Mesendoderm (in vitro differentiated cells): ENCODE measurements around the gene ACOT7.
A peak's percentile ranks its signal among the peaks of the same experiment; 100 is the strongest.

Source experiments
- DNase-seq: peaks from one replicate; pipeline ENCODE4 v3.0.0; 2013
- H2AK5ac ChIP-seq: 2 replicates; pipeline ENCODE4 v1.6.1; 2013; ENCODE audit warnings: low read length, inconsistent platforms
- H2BK120ac ChIP-seq: 2 replicates; pipeline ENCODE4 v1.6.1; 2013; ENCODE audit warnings: low read depth, mild to moderate bottlenecking, low read length, moderate library complexity, mixed read lengths
- H2BK15ac ChIP-seq: replicated peaks from 2 replicates; pipeline ENCODE4 v1.6.1; 2013; ENCODE audit warnings: low read depth, mild to moderate bottlenecking, moderate library complexity
- H2BK5ac ChIP-seq: 2 replicates; pipeline ENCODE4 v1.6.1; 2013; ENCODE audit warnings: low read length, inconsistent platforms
- H3K18ac ChIP-seq: 2 replicates; pipeline ENCODE4 v1.6.1; 2013; ENCODE audit warnings: mild to moderate bottlenecking, low read length, mixed read lengths
- H3K23ac ChIP-seq: one replicate; pipeline ENCODE4 v1.6.1; 2013; ENCODE audit warnings: low read length
- H3K27ac ChIP-seq: 2 replicates; pipeline ENCODE4 v1.5.1; 2013; ENCODE audit warnings: low read depth, mild to moderate bottlenecking, inconsistent platforms, low read length, moderate library complexity
- H3K27me3 ChIP-seq: 2 replicates; pipeline ENCODE4 v1.6.1; 2013; ENCODE audit warnings: low read length, control low read depth, mild to moderate bottlenecking, inconsistent platforms; ENCODE audit not compliant: insufficient read depth, poor library complexity
- H3K36me3 ChIP-seq: 2 replicates; pipeline ENCODE4 v1.6.1; 2013; ENCODE audit warnings: low read length, inconsistent platforms; ENCODE audit not compliant: control insufficient read depth, insufficient read depth
- H3K4ac ChIP-seq: one replicate; pipeline ENCODE4 v1.6.1; 2013; ENCODE audit warnings: low read depth, mild to moderate bottlenecking, low read length, moderate library complexity
- H3K4me1 ChIP-seq: 2 replicates; pipeline ENCODE4 v1.6.1; 2013; ENCODE audit warnings: low read depth, low read length, inconsistent platforms; ENCODE audit not compliant: control insufficient read depth
- H3K4me2 ChIP-seq: 2 replicates; pipeline ENCODE4 v1.6.1; 2013; ENCODE audit warnings: low read length
- H3K4me3 ChIP-seq: 2 replicates; pipeline ENCODE4 v1.5.1; 2013; ENCODE audit warnings: mild to moderate bottlenecking, low read length
- H3K56ac ChIP-seq: one replicate; pipeline ENCODE4 v1.6.1; 2013; ENCODE audit warnings: low read length
- H3K79me1 ChIP-seq: 2 replicates; pipeline ENCODE4 v1.6.1; 2013; ENCODE audit warnings: low read length, inconsistent platforms
- H3K79me2 ChIP-seq: 2 replicates; pipeline ENCODE4 v1.6.1; 2013; ENCODE audit warnings: mild to moderate bottlenecking, low read length; ENCODE audit not compliant: control insufficient read depth, insufficient read depth
- H3K9ac ChIP-seq: 2 replicates; pipeline ENCODE4 v1.6.1; 2013; ENCODE audit warnings: low read length, inconsistent platforms
- H4K5ac ChIP-seq: one replicate; pipeline ENCODE4 v1.6.1; 2013; ENCODE audit warnings: low read length
- H4K8ac ChIP-seq: one replicate; pipeline ENCODE4 v1.6.1; 2013; ENCODE audit warnings: low read depth, mild to moderate bottlenecking, control low read depth, low read length, moderate library complexity
- WGBS: extraction: QIAGEN DNeasy Blood & Tissue Kit; methylation state at CpG from one replicate; pipeline ENCODE4 v1.1.7; 2013; ENCODE audit warnings: low lambda C conversion rate, missing lambda C conversion rate; ENCODE audit not compliant: insufficient coverage; ENCODE audit errors: extremely low coverage; 5-methylcytosine and 5-hydroxymethylcytosine counted together

The ACOT7 gene

GRCh38 chr1:6251233-6251632, 142.3 kb downstream of the ACOT7 start:
- no peak overlapping the region for H3K56ac ChIP-seq
- no peak overlapping the region for H2BK5ac ChIP-seq
- H3K36me3 ChIP-seq: no peaks in the 10 kb centered on the region
- no peak overlapping the region for H4K5ac ChIP-seq
- peaks cover 25% of the 10 kb centered on the region for H3K27me3 ChIP-seq
- no peak overlapping the region for H2AK5ac ChIP-seq
- H3K79me2 ChIP-seq: no peaks in the 10 kb centered on the region
- H3K4me1 ChIP-seq: no peaks in the 10 kb centered on the region
- no peak overlapping the region for H3K18ac ChIP-seq
- no peak for DNase-seq
- no CpG with 5 or more reads among the region's 19 CpGs for WGBS
- no peaks in the 10 kb centered on the region for H3K79me1 ChIP-seq
- no peak overlapping the region for H4K8ac ChIP-seq
- no peak overlapping the region for H2BK15ac ChIP-seq
- H3K23ac ChIP-seq: no peak overlapping the region
- H3K4me2 ChIP-seq: no peak overlapping the region
- no peak overlapping the region for H3K9ac ChIP-seq
- no peak overlapping the region for H3K27ac ChIP-seq
- no peak overlapping the region for H3K4me3 ChIP-seq
- no peak overlapping the region for H3K4ac ChIP-seq
- H2BK120ac ChIP-seq: no peak overlapping the region

- no peak overlapping the region for H2BK15ac ChIP-seq
- H3K56ac ChIP-seq: peak overlapping the region; percentile 7
- H3K18ac ChIP-seq: no peak overlapping the region
- no peak overlapping the region for H2BK5ac ChIP-seq
- H2BK120ac ChIP-seq: no peak overlapping the region
- H3K4ac ChIP-seq: no peak overlapping the region
- no CpG with 5 or more reads among the region's 71 CpGs for WGBS
- no peak overlapping the region for H4K5ac ChIP-seq
- no peaks in the 10 kb centered on the region for H3K79me2 ChIP-seq
- DNase-seq: no peak
- H2AK5ac ChIP-seq: no peak overlapping the region
- H3K36me3 ChIP-seq: no peaks in the 10 kb centered on the region
- no peak overlapping the region for H4K8ac ChIP-seq
- H3K79me1 ChIP-seq: no peaks in the 10 kb centered on the region
- peak overlapping the region; percentile 98 for H3K23ac ChIP-seq
- no peaks in the 10 kb centered on the region for H3K4me1 ChIP-seq
- H3K27ac ChIP-seq: no peak overlapping the region
- no peak overlapping the region for H3K9ac ChIP-seq
- H3K27me3 ChIP-seq: peaks cover 25% of the 10 kb centered on the region
- H3K4me3 ChIP-seq: no peak overlapping the region
- H3K4me2 ChIP-seq: no peak overlapping the region
Observed at GRCh38 chr1:6249739-6250689, 143.6 kb downstream of the ACOT7 start.

- H3K79me2 ChIP-seq: no peaks in the 10 kb centered on the region
- WGBS: no CpG with 5 or more reads among the region's 96 CpGs
- no peaks in the 10 kb centered on the region for H3K4me1 ChIP-seq
- H3K36me3 ChIP-seq: no peaks in the 10 kb centered on the region
- no peak overlapping the region for H3K18ac ChIP-seq
- no peak overlapping the region for H2BK120ac ChIP-seq
- no peak overlapping the region for H3K4me3 ChIP-seq
- H3K27me3 ChIP-seq: peaks cover 32% of the 10 kb centered on the region
- DNase-seq: no peak
- no peak overlapping the region for H3K27ac ChIP-seq
- H4K8ac ChIP-seq: no peak overlapping the region
- no peak overlapping the region for H4K5ac ChIP-seq
- H2AK5ac ChIP-seq: no peak overlapping the region
- no peaks in the 10 kb centered on the region for H3K79me1 ChIP-seq
- no peak overlapping the region for H3K23ac ChIP-seq
- no peak overlapping the region for H3K4me2 ChIP-seq
- H3K4ac ChIP-seq: no peak overlapping the region
- H3K9ac ChIP-seq: no peak overlapping the region
- no peak overlapping the region for H2BK5ac ChIP-seq
- peak overlapping the region; percentile 15 for H3K56ac ChIP-seq
- no peak overlapping the region for H2BK15ac ChIP-seq
Observed at GRCh38 chr1:6248932-6249738, 144.4 kb downstream of the ACOT7 start.

- H2BK5ac ChIP-seq: no peak overlapping the region
- DNase-seq: no peak
- no peak overlapping the region for H2BK120ac ChIP-seq
- no peak overlapping the region for H2BK15ac ChIP-seq
- no peaks in the 10 kb centered on the region for H3K79me2 ChIP-seq
- no peak overlapping the region for H3K18ac ChIP-seq
- H3K27ac ChIP-seq: no peak overlapping the region
- H3K4ac ChIP-seq: no peak overlapping the region
- no peaks in the 10 kb centered on the region for H3K79me1 ChIP-seq
- WGBS: no CpG with 5 or more reads among the region's 14 CpGs
- H4K8ac ChIP-seq: no peak overlapping the region
- no peak overlapping the region for H3K4me2 ChIP-seq
- H2AK5ac ChIP-seq: no peak overlapping the region
- H4K5ac ChIP-seq: no peak overlapping the region
- H3K36me3 ChIP-seq: no peaks in the 10 kb centered on the region
- peaks cover 39% of the 10 kb centered on the region for H3K27me3 ChIP-seq
- H3K4me1 ChIP-seq: no peaks in the 10 kb centered on the region
- H3K56ac ChIP-seq: no peak overlapping the region
- H3K9ac ChIP-seq: no peak overlapping the region
- no peak overlapping the region for H3K4me3 ChIP-seq
- H3K23ac ChIP-seq: no peak overlapping the region
Observed at GRCh38 chr1:6248161-6248776, 145.3 kb downstream of the ACOT7 start.

- Histone ChIP-seq H3K36me3 (no peaks in the 10 kb centered on the region), H3K79me2 (no peaks in the 10 kb centered on the region), H4K5ac (no peak overlapping the region), H3K56ac (no peak overlapping the region), H2BK15ac (no peak overlapping the region), H2BK5ac (no peak overlapping the region), H3K4me1 (no peaks in the 10 kb centered on the region), H2BK120ac (no peak overlapping the region), H3K27me3 (peaks cover 45% of the 10 kb centered on the region), H3K4ac (no peak overlapping the region), H3K79me1 (no peaks in the 10 kb centered on the region), H3K18ac (no peak overlapping the region), H3K23ac (no peak overlapping the region), H3K27ac (no peak overlapping the region), H4K8ac (no peak overlapping the region), H3K9ac (no peak overlapping the region), H3K4me3 (no peak overlapping the region), H2AK5ac (no peak overlapping the region), H3K4me2 (no peak overlapping the region)
- WGBS: no CpG with 5 or more reads among the region's 5 CpGs
- no peak for DNase-seq
Observed at GRCh38 chr1:6247651-6248050, 145.9 kb downstream of the ACOT7 start.
